Suppressor macrophage (primary cell): ENCODE results near the gene CKMT1B.
"Not testable (repeated sequence)": the region's sequence is repeated elsewhere in the genome, so short reads cannot be mapped to it uniquely, and the experiment has no call there.

Experiments
- DNase-seq, 4 experiments: peaks; one replicate each; pipeline ENCODE4 v3.0.0-alpha.2; 2020 to 2022

Gene CKMT1B

GRCh38 chr15:43638464-43639204 is 44.8 kb downstream of the CKMT1B start:
- not testable (repeated sequence) for DNase-seq
